Activated gamma-delta T cell (primary cell): ENCODE measurements around the gene VWA3B.
"Not testable (repeated sequence)": the region's sequence is repeated elsewhere in the genome, so short reads cannot be mapped to it uniquely, and the experiment has no call there.

ENCODE experiments used
- DNase-seq: peaks from one replicate; lab custom pipeline; 2025; lab: John Stamatoyannopoulos, UW

Gene VWA3B

GRCh38 chr2:98130073-98130472, 43.1 kb downstream of the VWA3B start:
- not testable (repeated sequence) for DNase-seq

- DNase-seq: no peak
These were observed 47.4 kb downstream of the VWA3B start for GRCh38 chr2:98134172-98135005.

GRCh38 chr2:98137196-98137595, 50.2 kb downstream of the VWA3B start:
- no peak for DNase-seq

GRCh38 chr2:98138978-98139377, 52.0 kb downstream of the VWA3B start:
- DNase-seq: not testable (repeated sequence)

GRCh38 chr2:98140210-98140609, 53.2 kb downstream of the VWA3B start:
- DNase-seq: no peak

GRCh38 chr2:98142106-98142791, 55.3 kb downstream of the VWA3B start:
- DNase-seq: no peak

GRCh38 chr2:98145070-98145469, 58.1 kb downstream of the VWA3B start:
- no peak for DNase-seq

GRCh38 chr2:98147900-98148299, 60.9 kb downstream of the VWA3B start:
- DNase-seq: not testable (repeated sequence)

- no peak for DNase-seq
These were observed 61.8 kb downstream of the VWA3B start for GRCh38 chr2:98148595-98149332.

GRCh38 chr2:98149333-98149697, 62.3 kb downstream of the VWA3B start:
- DNase-seq: no peak

GRCh38 chr2:98153481-98153880, 66.5 kb downstream of the VWA3B start:
- DNase-seq: no peak

GRCh38 chr2:98155291-98155690, 68.3 kb downstream of the VWA3B start:
- DNase-seq: no peak

- DNase-seq: no peak
These were observed 68.7 kb downstream of the VWA3B start for GRCh38 chr2:98155716-98156115.

- DNase-seq: no peak
These were observed 69.3 kb downstream of the VWA3B start for GRCh38 chr2:98156304-98156703.

GRCh38 chr2:98157557-98157956, 70.6 kb downstream of the VWA3B start:
- no peak for DNase-seq

- no peak for DNase-seq
These were observed 71.3 kb downstream of the VWA3B start for GRCh38 chr2:98158305-98158704.

- DNase-seq: no peak
These were observed 73.6 kb downstream of the VWA3B start for GRCh38 chr2:98160554-98160953.

GRCh38 chr2:98161186-98161585, 74.2 kb downstream of the VWA3B start:
- no peak for DNase-seq

GRCh38 chr2:98164256-98164655, 77.3 kb downstream of the VWA3B start:
- no peak for DNase-seq

- DNase-seq: no peak
These were observed 78.6 kb downstream of the VWA3B start for GRCh38 chr2:98165516-98166071.

GRCh38 chr2:98167916-98168315, 80.9 kb downstream of the VWA3B start:
- no peak for DNase-seq

GRCh38 chr2:98170076-98170475, 83.1 kb downstream of the VWA3B start:
- DNase-seq: no peak
